ENCODE results near the gene PSMD11.

DNA sequence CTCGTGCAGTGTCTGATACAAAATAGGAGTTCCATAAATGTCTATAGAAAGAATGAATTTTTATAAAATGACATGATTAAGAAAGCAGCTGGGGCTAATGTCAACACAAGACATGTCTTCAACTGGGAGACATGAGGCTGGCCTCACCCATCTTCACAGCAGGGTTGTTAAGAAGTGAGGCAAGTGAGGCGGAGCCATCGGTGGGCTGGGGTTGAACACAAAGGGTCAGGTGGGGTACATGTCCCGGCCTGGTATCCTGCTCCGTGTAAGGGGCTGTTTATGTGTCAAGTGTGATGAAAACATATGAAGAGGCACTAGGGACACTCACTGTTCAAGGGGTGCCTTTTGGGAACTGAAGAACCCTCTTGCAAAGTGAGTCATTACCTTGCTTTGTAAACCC, 64.6 kb downstream of the PSMD11 start:
- TF ChIP-seq CTCF (IDR thresholded peaks at IDR 0.05) (no peak), POLR2A (IDR thresholded peaks at IDR 0.05) (no peak)

All from right lobe of liver (tissue), 4 donors.